ENCODE data around the gene GRM1. TPM values are rescaled to one million over a fixed set of nuclear protein-coding genes. Genes with fewer than 3 reads are reported as not detected.

GRM1 gene
- total and polyA plus RNA-seq, 7 experiments from 2014 or later = not detected

DNA sequence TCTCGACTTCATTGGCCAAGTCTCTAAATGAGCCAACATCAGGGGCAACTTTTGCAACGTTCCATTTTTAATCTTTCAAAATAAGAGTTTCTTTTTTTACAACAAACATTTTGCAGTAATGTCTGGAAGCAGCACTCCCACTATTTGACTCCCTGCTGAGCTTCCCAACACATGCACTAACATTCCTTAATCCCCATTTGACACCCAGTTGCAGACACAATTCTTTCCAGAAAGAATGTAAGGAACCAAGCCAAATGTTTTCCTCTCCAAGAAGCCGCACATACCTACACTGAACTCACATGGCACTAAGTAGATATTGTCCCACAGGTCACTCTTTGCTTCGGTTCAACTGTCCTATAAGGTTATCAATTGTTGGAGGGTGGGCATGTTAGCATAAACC lies 165.6 kb downstream of the GRM1 start:
- H3K4me1 Mint-ChIP-seq = no peaks in the 10 kb centered on the region
- no peak overlapping the region for H3K27ac Mint-ChIP-seq
- ATAC-seq (no peak), DNase-seq (no peak)
- H3K27me3 Mint-ChIP-seq = peaks cover 0 to 17% (median 0%) of the 10 kb centered on the region in 5 donors
- peaks cover 0 to 8% (median 0%) of the 10 kb centered on the region in 11 donors for H3K9me3 Mint-ChIP-seq
- intact Hi-C loops (cut with micrococcal nuclease) = no loop called here
- H3K27me3 ChIP-seq (ENCODE audit: control insufficient read depth in 2 of 2, insufficient read depth in 2 of 2, low read length in 2 of 2) = no peaks in the 10 kb centered on the region
- H3K36me3 Mint-ChIP-seq = no peaks in the 10 kb centered on the region
- no peak overlapping the region for H3K4me3 ChIP-seq (ENCODE audit: low read length)
- H3K4me3 Mint-ChIP-seq = no peak overlapping the region
- POLR2A ChIA-PET = no interaction called here
- H3K36me3 ChIP-seq (ENCODE audit: control insufficient read depth in 2 of 3, insufficient read depth in 3 of 3, low read length in 3 of 3) = no peaks in the 10 kb centered on the region
- no peak overlapping the region for H3K27ac ChIP-seq (ENCODE audit: low read depth, low read length)
- CTCF ChIA-PET = no interaction called here
- H3K4me1 ChIP-seq (ENCODE audit: control insufficient read depth in 2 of 2, insufficient read depth in 2 of 2, low read length in 2 of 2) = no peaks in the 10 kb centered on the region
- no peaks in the 10 kb centered on the region for H3K9me3 ChIP-seq (ENCODE audit: control insufficient read depth in 2 of 3, low read length in 3 of 3)

DNA sequence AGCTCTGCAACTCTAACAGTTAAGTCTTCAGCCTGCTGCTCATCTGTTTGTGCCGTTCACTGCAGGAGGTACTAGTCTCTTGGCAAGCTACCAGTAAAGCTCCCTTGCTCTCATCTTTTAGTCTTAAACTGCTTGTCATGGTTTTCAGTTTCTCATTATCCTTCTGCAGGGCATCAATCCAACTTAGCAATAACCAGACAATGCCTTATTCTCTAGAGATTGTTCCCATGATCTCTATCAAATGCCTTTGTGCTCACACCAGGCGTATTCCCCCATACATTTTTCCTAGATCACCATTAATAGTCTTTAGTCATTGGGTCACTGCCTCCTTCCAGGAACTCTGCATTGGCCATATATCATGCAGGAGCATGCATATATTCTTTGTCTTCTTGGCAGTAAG lies 171.3 kb downstream of the GRM1 start:
- H3K9me3 Mint-ChIP-seq = peaks cover 0 to 13% (median 0%) of the 10 kb centered on the region in 11 donors
- no peak overlapping the region for H3K4me3 Mint-ChIP-seq
- Histone ChIP-seq H3K9me3 (ENCODE audit: control insufficient read depth in 2 of 3, low read length in 3 of 3) (no peaks in the 10 kb centered on the region), H3K4me1 (ENCODE audit: control insufficient read depth in 2 of 2, insufficient read depth in 2 of 2, low read length in 2 of 2) (no peaks in the 10 kb centered on the region), H3K27ac (ENCODE audit: low read depth, low read length) (no peak overlapping the region), H3K36me3 (ENCODE audit: control insufficient read depth in 2 of 3, insufficient read depth in 3 of 3, low read length in 3 of 3) (no peaks in the 10 kb centered on the region), H3K27me3 (ENCODE audit: control insufficient read depth in 2 of 2, insufficient read depth in 2 of 2, low read length in 2 of 2) (no peaks in the 10 kb centered on the region), H3K4me3 (ENCODE audit: low read length) (no peak overlapping the region)
- ChIA-PET POLR2A (no interaction called here), CTCF (no interaction called here)
- H3K27me3 Mint-ChIP-seq = peaks cover 0 to 5% (median 0%) of the 10 kb centered on the region in 5 donors
- no peak overlapping the region for H3K27ac Mint-ChIP-seq
- intact Hi-C loops (cut with micrococcal nuclease) = no loop called here
- ATAC-seq (no peak), DNase-seq (no peak)
- H3K4me1 Mint-ChIP-seq = no peaks in the 10 kb centered on the region
- H3K36me3 Mint-ChIP-seq = no peaks in the 10 kb centered on the region

DNA sequence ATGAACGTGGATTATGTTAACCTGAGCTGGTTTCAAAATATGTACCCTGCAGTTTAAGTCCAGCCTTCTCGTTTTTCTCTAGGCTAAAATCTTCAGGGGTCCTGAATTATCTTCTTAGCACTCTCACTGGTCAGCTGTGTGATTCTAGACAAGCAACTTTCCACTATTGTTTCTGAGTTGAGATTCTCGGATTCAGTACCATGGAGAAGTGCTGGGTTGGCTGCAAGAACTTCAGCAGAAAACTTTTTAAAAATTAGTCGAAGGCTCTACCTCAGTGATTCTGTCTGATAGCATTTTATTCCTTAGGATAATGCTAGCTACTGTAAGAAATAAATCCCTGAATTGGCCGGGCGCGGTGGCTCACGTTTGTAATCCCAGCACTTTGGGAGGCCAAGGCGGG lies 173.7 kb downstream of the GRM1 start:
- ChIA-PET CTCF (no interaction called here), POLR2A (no interaction called here)
- Histone ChIP-seq H3K27me3 (ENCODE audit: control insufficient read depth in 2 of 2, insufficient read depth in 2 of 2, low read length in 2 of 2) (no peaks in the 10 kb centered on the region), H3K36me3 (ENCODE audit: control insufficient read depth in 2 of 3, insufficient read depth in 3 of 3, low read length in 3 of 3) (no peaks in the 10 kb centered on the region), H3K9me3 (ENCODE audit: control insufficient read depth in 2 of 3, low read length in 3 of 3) (no peaks in the 10 kb centered on the region), H3K4me1 (ENCODE audit: control insufficient read depth in 2 of 2, insufficient read depth in 2 of 2, low read length in 2 of 2) (no peaks in the 10 kb centered on the region), H3K27ac (ENCODE audit: low read depth, low read length) (no peak overlapping the region), H3K4me3 (ENCODE audit: low read length) (no peak overlapping the region)
- DNase-seq (no peak), ATAC-seq (no peak)
- H3K27me3 Mint-ChIP-seq = no peaks in the 10 kb centered on the region
- H3K36me3 Mint-ChIP-seq = no peaks in the 10 kb centered on the region
- intact Hi-C loops (cut with micrococcal nuclease) = no loop called here
- H3K9me3 Mint-ChIP-seq = peaks cover 0 to 8% (median 0%) of the 10 kb centered on the region in 11 donors
- H3K4me1 Mint-ChIP-seq = no peaks in the 10 kb centered on the region
- H3K4me3 Mint-ChIP-seq = no peak overlapping the region
- H3K27ac Mint-ChIP-seq = no peak overlapping the region

DNA sequence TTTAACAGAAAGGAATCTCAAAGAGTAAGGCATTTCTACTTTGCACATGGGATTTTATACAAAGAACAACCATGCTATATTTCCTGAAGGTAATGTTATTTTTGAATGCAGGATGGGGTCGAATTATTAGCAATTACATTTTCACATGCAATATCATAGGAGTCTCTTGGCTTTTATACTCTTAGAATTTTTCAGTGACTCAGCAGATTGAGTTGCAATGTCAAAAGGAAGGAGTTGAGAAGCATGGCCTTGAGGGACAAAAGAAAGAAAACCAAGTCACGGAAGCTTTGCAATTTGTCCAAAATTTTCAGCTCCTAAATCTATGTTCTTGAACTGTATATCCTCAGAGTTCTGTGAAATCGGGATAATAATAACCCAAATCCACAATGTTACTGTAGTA lies 181.1 kb downstream of the GRM1 start:
- no peak overlapping the region for H3K4me3 ChIP-seq (ENCODE audit: low read length)
- ChIA-PET POLR2A (no interaction called here), CTCF (no interaction called here)
- Mint-ChIP-seq H3K27me3 (peaks cover 0 to 2% (median 0%) of the 10 kb centered on the region in 5 donors), H3K4me3 (no peak overlapping the region), H3K4me1 (peaks cover 0 to 7% (median 0%) of the 10 kb centered on the region in 7 donors), H3K9me3 (peaks cover 0 to 5% (median 0%) of the 10 kb centered on the region in 11 donors), H3K27ac (no peak overlapping the region), H3K36me3 (no peaks in the 10 kb centered on the region)
- no peaks in the 10 kb centered on the region for H3K4me1 ChIP-seq (ENCODE audit: control insufficient read depth in 2 of 2, insufficient read depth in 2 of 2, low read length in 2 of 2)
- no peaks in the 10 kb centered on the region for H3K27me3 ChIP-seq (ENCODE audit: control insufficient read depth in 2 of 2, insufficient read depth in 2 of 2, low read length in 2 of 2)
- H3K27ac ChIP-seq (ENCODE audit: low read depth, low read length) = no peak overlapping the region
- intact Hi-C loops (cut with micrococcal nuclease) = no loop called here
- no peak for ATAC-seq
- no peak for DNase-seq
- H3K9me3 ChIP-seq (ENCODE audit: control insufficient read depth in 2 of 3, low read length in 3 of 3) = no peaks in the 10 kb centered on the region
- H3K36me3 ChIP-seq (ENCODE audit: control insufficient read depth in 2 of 3, insufficient read depth in 3 of 3, low read length in 3 of 3) = no peaks in the 10 kb centered on the region

DNA sequence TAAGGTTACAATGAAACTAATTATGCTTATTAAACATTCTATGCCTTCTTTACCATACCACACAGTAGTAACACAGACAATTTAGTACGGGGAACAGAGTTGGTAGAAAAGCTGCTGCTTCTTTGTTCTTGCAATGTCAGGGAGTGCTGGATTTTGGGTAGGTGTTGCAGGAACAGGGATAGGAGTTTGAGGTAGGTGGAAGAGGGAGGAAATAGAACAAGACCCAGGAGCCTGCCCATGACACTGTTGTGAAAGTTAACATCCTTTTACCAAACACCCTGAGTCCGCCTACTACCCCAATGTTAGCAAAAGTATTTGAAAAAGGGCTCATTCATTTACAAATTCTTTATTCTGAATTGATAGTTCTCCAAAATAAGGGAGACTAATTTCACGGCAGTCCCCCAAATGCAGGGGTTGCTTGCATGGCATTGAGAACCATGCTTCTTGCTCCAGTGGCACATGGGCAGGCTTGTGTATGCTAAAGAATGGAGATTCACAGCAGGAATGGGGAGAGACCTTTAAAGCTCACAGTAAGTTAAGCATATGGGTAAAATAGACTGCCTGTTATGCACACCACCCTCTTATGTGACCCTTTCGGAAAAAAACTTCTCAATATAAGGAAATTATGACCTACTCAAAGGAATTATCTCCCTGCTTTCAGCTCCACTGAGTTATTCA lies 181.7 kb downstream of the GRM1 start:
- Histone ChIP-seq H3K9me3 (ENCODE audit: control insufficient read depth in 2 of 3, low read length in 3 of 3) (no peaks in the 10 kb centered on the region), H3K27me3 (ENCODE audit: control insufficient read depth in 2 of 2, insufficient read depth in 2 of 2, low read length in 2 of 2) (no peaks in the 10 kb centered on the region), H3K27ac (ENCODE audit: low read depth, low read length) (no peak overlapping the region), H3K36me3 (ENCODE audit: control insufficient read depth in 2 of 3, insufficient read depth in 3 of 3, low read length in 3 of 3) (no peaks in the 10 kb centered on the region), H3K4me1 (ENCODE audit: control insufficient read depth in 2 of 2, insufficient read depth in 2 of 2, low read length in 2 of 2) (no peaks in the 10 kb centered on the region), H3K4me3 (ENCODE audit: low read length) (no peak overlapping the region)
- DNase-seq = no peak
- no peak for ATAC-seq
- Mint-ChIP-seq H3K9me3 (peaks cover 0 to 5% (median 0%) of the 10 kb centered on the region in 11 donors), H3K4me1 (peaks cover 0 to 7% (median 0%) of the 10 kb centered on the region in 7 donors), H3K27ac (no peak overlapping the region), H3K36me3 (no peaks in the 10 kb centered on the region), H3K4me3 (no peak overlapping the region), H3K27me3 (peaks cover 0 to 2% (median 0%) of the 10 kb centered on the region in 5 donors)
- intact Hi-C loops (cut with micrococcal nuclease) = no loop called here
- POLR2A ChIA-PET = no interaction called here
- CTCF ChIA-PET = no interaction called here

DNA sequence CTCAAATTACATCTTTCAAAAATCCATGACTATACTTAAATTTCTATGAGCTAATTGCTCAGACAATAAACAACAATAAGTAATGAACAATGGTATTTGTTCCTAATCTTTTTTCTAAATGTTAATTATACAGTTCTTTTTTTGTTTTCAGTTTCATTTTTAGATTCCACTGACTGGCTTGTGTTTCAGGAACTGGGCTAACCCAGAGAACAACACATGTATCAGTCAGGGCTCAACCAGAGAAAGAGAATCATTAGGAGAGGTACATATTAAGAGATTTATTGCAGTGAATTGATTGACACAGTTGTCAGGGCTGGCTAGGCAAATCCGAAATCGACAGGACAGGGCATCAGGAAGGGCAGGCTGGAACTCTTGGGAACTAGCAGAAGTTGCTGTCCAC lies 182.8 kb downstream of the GRM1 start:
- peaks cover 0 to 2% (median 0%) of the 10 kb centered on the region in 5 donors for H3K27me3 Mint-ChIP-seq
- Histone ChIP-seq H3K4me3 (ENCODE audit: low read length) (no peak overlapping the region), H3K36me3 (ENCODE audit: control insufficient read depth in 2 of 3, insufficient read depth in 3 of 3, low read length in 3 of 3) (no peaks in the 10 kb centered on the region), H3K9me3 (ENCODE audit: control insufficient read depth in 2 of 3, low read length in 3 of 3) (no peaks in the 10 kb centered on the region), H3K27me3 (ENCODE audit: control insufficient read depth in 2 of 2, insufficient read depth in 2 of 2, low read length in 2 of 2) (no peaks in the 10 kb centered on the region), H3K4me1 (ENCODE audit: control insufficient read depth in 2 of 2, insufficient read depth in 2 of 2, low read length in 2 of 2) (no peaks in the 10 kb centered on the region), H3K27ac (ENCODE audit: low read depth, low read length) (no peak overlapping the region)
- CTCF ChIA-PET = no interaction called here
- peak overlapping the region in 1 of 9 donors; percentile 11 for H3K27ac Mint-ChIP-seq
- intact Hi-C loops (cut with micrococcal nuclease) = no loop called here
- ATAC-seq (no peak), DNase-seq (no peak)
- H3K4me1 Mint-ChIP-seq = peaks cover 0 to 7% (median 0%) of the 10 kb centered on the region in 7 donors
- H3K9me3 Mint-ChIP-seq = peaks cover 0 to 5% (median 0%) of the 10 kb centered on the region in 11 donors
- POLR2A ChIA-PET = no interaction called here
- H3K4me3 Mint-ChIP-seq = peak overlapping the region in 1 of 10 donors; percentile 48
- H3K36me3 Mint-ChIP-seq = no peaks in the 10 kb centered on the region

DNA sequence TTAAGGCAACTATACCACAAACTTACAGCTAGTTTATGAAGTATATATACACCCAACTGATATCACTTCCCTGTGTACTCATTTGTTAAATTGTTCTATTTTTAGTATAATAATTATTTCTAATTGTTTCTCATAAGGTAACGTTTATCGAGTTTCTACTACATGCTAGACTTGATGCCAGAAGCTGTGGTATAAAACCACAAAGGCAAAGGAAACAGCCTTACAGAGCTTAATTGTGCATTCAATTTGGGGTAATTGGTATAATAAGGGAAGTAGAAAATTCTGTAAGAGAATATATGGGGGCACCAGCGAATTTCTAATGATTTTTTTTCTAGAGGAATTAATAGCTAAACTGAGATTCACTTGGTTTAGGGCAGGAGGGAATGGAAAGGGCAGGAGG lies 183.9 kb downstream of the GRM1 start:
- ATAC-seq = no peak
- H3K27me3 ChIP-seq (ENCODE audit: control insufficient read depth in 2 of 2, insufficient read depth in 2 of 2, low read length in 2 of 2) = no peaks in the 10 kb centered on the region
- no peak overlapping the region for H3K27ac ChIP-seq (ENCODE audit: low read depth, low read length)
- H3K4me3 ChIP-seq (ENCODE audit: low read length) = no peak overlapping the region
- POLR2A ChIA-PET = no interaction called here
- CTCF ChIA-PET = no interaction called here
- Mint-ChIP-seq H3K9me3 (peaks cover 0 to 5% (median 0%) of the 10 kb centered on the region in 11 donors), H3K27ac (no peak overlapping the region), H3K4me3 (no peak overlapping the region), H3K27me3 (peaks cover 0 to 2% (median 0%) of the 10 kb centered on the region in 5 donors), H3K36me3 (no peaks in the 10 kb centered on the region), H3K4me1 (peaks cover 0 to 7% (median 0%) of the 10 kb centered on the region in 7 donors)
- no peaks in the 10 kb centered on the region for H3K9me3 ChIP-seq (ENCODE audit: control insufficient read depth in 2 of 3, low read length in 3 of 3)
- H3K4me1 ChIP-seq (ENCODE audit: control insufficient read depth in 2 of 2, insufficient read depth in 2 of 2, low read length in 2 of 2) = no peaks in the 10 kb centered on the region
- no peaks in the 10 kb centered on the region for H3K36me3 ChIP-seq (ENCODE audit: control insufficient read depth in 2 of 3, insufficient read depth in 3 of 3, low read length in 3 of 3)
- DNase-seq = no peak
- intact Hi-C loops (cut with micrococcal nuclease) = no loop called here
